ENCODE results near the gene PARD3. TPM values are rescaled to one million over a fixed set of nuclear protein-coding genes. Genes with fewer than 3 reads are reported as not detected.
"Not testable (repeated sequence)": the region's sequence is repeated elsewhere in the genome, so short reads cannot be mapped to it uniquely, and the experiment has no call there.

Gene PARD3
- total RNA-seq, 1 donor from 2014 or later = 26.0 TPM

- Mint-ChIP-seq H3K36me3 (ENCODE audit: low read depth) (peaks cover 3% of the 10 kb centered on the region), H3K4me1 (ENCODE audit: low read depth) (peaks cover 36% of the 10 kb centered on the region), H3K9me3 (ENCODE audit: low read depth) (no peaks in the 10 kb centered on the region), H3K27ac (ENCODE audit: unreplicated experiment) (no peak overlapping the region), H3K27me3 (ENCODE audit: low read depth) (no peaks in the 10 kb centered on the region), H3K4me3 (ENCODE audit: unreplicated experiment) (no peak overlapping the region)
- no peak for TF ChIP-seq CTCF (IDR thresholded peaks at IDR 0.05)
- no peak for DNase-seq (ENCODE audit: low spot score)
These were observed 386.6 kb downstream of the PARD3 start for GRCh38 chr10:34428501-34428900.

- H3K27me3 Mint-ChIP-seq (ENCODE audit: low read depth) = no peaks in the 10 kb centered on the region
- H3K27ac Mint-ChIP-seq (ENCODE audit: unreplicated experiment) = no peak overlapping the region
- no peak overlapping the region for H3K4me3 Mint-ChIP-seq (ENCODE audit: unreplicated experiment)
- H3K9me3 Mint-ChIP-seq (ENCODE audit: low read depth) = no peaks in the 10 kb centered on the region
- no peak for DNase-seq (ENCODE audit: low spot score)
- peaks cover 34% of the 10 kb centered on the region for H3K4me1 Mint-ChIP-seq (ENCODE audit: low read depth)
- H3K36me3 Mint-ChIP-seq (ENCODE audit: low read depth) = peaks cover 3% of the 10 kb centered on the region
- TF ChIP-seq CTCF (IDR thresholded peaks at IDR 0.05) = no peak
These were observed 387.2 kb downstream of the PARD3 start for GRCh38 chr10:34427911-34428216.

- not testable (repeated sequence) for H3K27me3 Mint-ChIP-seq (ENCODE audit: low read depth); H3K36me3 Mint-ChIP-seq (ENCODE audit: low read depth); H3K9me3 Mint-ChIP-seq (ENCODE audit: low read depth); DNase-seq (ENCODE audit: low spot score); H3K4me3 Mint-ChIP-seq (ENCODE audit: unreplicated experiment)
- peak overlapping the region; percentile 74 for H3K27ac Mint-ChIP-seq (ENCODE audit: unreplicated experiment)
- H3K4me1 Mint-ChIP-seq (ENCODE audit: low read depth) = peaks cover 31% of the 10 kb centered on the region
These were observed 387.8 kb downstream of the PARD3 start for GRCh38 chr10:34427158-34427910.

- not testable (repeated sequence) for H3K4me3 Mint-ChIP-seq (ENCODE audit: unreplicated experiment); H3K9me3 Mint-ChIP-seq (ENCODE audit: low read depth); H3K36me3 Mint-ChIP-seq (ENCODE audit: low read depth); DNase-seq (ENCODE audit: low spot score); H3K27me3 Mint-ChIP-seq (ENCODE audit: low read depth)
- Mint-ChIP-seq H3K4me1 (ENCODE audit: low read depth) (peaks cover 27% of the 10 kb centered on the region), H3K27ac (ENCODE audit: unreplicated experiment) (peak overlapping the region; percentile 24)
These were observed 388.4 kb downstream of the PARD3 start for GRCh38 chr10:34426538-34427157.

DNA sequence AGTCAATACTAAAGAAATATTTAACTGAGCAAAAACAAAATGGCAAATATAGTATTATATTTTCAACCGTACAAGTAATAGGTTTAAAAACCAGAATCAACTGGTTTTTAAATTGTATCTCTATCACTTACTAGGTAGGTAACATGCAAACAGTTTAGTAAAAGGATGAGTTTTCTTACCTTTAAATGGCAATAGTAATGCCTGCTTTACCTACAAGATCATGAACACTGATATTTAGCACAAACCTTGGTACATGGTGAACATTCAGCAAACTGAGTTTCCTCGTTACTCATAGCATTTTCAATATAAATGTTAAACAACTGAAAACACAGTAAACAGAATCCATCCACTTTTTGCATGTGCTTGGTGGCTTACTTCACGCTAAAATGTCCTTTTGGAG, 389.1 kb downstream of the PARD3 start:
- peaks cover 25% of the 10 kb centered on the region for H3K4me1 Mint-ChIP-seq (ENCODE audit: low read depth)
- peaks cover 3% of the 10 kb centered on the region for H3K36me3 Mint-ChIP-seq (ENCODE audit: low read depth)
- H3K27me3 Mint-ChIP-seq (ENCODE audit: low read depth) = no peaks in the 10 kb centered on the region
- no peak for TF ChIP-seq CTCF (IDR thresholded peaks at IDR 0.05)
- no peak overlapping the region for H3K27ac Mint-ChIP-seq (ENCODE audit: unreplicated experiment)
- DNase-seq (ENCODE audit: low spot score) = no peak
- H3K4me3 Mint-ChIP-seq (ENCODE audit: unreplicated experiment) = no peak overlapping the region
- no peaks in the 10 kb centered on the region for H3K9me3 Mint-ChIP-seq (ENCODE audit: low read depth)

- Mint-ChIP-seq H3K27me3 (ENCODE audit: low read depth) (no peaks in the 10 kb centered on the region), H3K9me3 (ENCODE audit: low read depth) (no peaks in the 10 kb centered on the region), H3K4me1 (ENCODE audit: low read depth) (peaks cover 25% of the 10 kb centered on the region), H3K4me3 (ENCODE audit: unreplicated experiment) (no peak overlapping the region), H3K27ac (ENCODE audit: unreplicated experiment) (peak overlapping the region; percentile 22), H3K36me3 (ENCODE audit: low read depth) (peaks cover 3% of the 10 kb centered on the region)
- no peak for TF ChIP-seq CTCF (IDR thresholded peaks at IDR 0.05)
- no peak for DNase-seq (ENCODE audit: low spot score)
These were observed 391.1 kb downstream of the PARD3 start for GRCh38 chr10:34423673-34424625.

Data from chondrocyte (in vitro differentiated cells).